Right lobe of liver (tissue), 6 donors: ENCODE data around the gene SNRPD3. TPM values are rescaled to one million over a fixed set of nuclear protein-coding genes. Genes with fewer than 3 reads are reported as not detected.

Experiments
- ATAC-seq, 4 donors: fragments of 200-7000 bp; cut with Tn5 transposase; one replicate each; pipeline ENCODE4 v1.9.1; 2020; ENCODE audit warnings: mild to moderate bottlenecking in 4 of 4, moderate library complexity in 4 of 4
- DNase-seq, 3 donors: peaks; one replicate each; pipeline ENCODE4 v3.0.0-alpha.2; 2020
- H3K27ac ChIP-seq, 3 donors: fragments of 200-600 bp; one replicate each; pipeline ENCODE4 v1.8.0; 2022
- H3K27me3 ChIP-seq, 2 donors: fragments of 200-600 bp; one replicate each; pipeline ENCODE4 v1.8.0; 2022
- H3K36me3 ChIP-seq, 4 donors: fragments of 200-600 bp; sonication (generic) in 1 of 4; one replicate each; pipeline versions ENCODE4 v1.5.1 to v1.8.0; 2017 to 2022; ENCODE audit warnings: control low read depth in 1 of 4
- H3K4me1 ChIP-seq, 4 donors: fragments of 200-600 bp; sonication (generic) in 1 of 4; one replicate each; pipeline versions ENCODE4 v1.5.1 to v1.8.0; 2017 to 2022; ENCODE audit warnings: control low read depth in 1 of 4
- H3K4me3 ChIP-seq, 3 donors: fragments of 200-600 bp; one replicate each; pipeline ENCODE4 v1.8.0; 2022
- H3K9me3 ChIP-seq, 4 donors: fragments of 200-600 bp; sonication (generic) in 1 of 4; one replicate each; pipeline versions ENCODE4 v1.5.1 to v1.8.0; 2017 to 2022; ENCODE audit warnings: control low read depth in 1 of 4
- CTCF ChIP-seq, 4 donors: fragments of 200-600 bp in 3 of 4; fragments of 450-650 bp in 1 of 4; IDR thresholded peaks; one replicate each; pipeline versions ENCODE4 v1.5.1 to v1.8.0; 2016 to 2022; ENCODE audit warnings: antibody characterized with exemption in 4 of 4, mild to moderate bottlenecking in 2 of 4
- POLR2A ChIP-seq: fragments of 450-650 bp; IDR thresholded peaks from one replicate; pipeline ENCODE4 v1.6.1; 2017; ENCODE audit warnings: antibody characterized with exemption, mild to moderate bottlenecking
- WGBS: methylation state at CpG from one replicate; pipeline ENCODE4 v1.1.6; 2018; ENCODE audit warnings: low coverage, low lambda C conversion rate; ENCODE audit not compliant: insufficient coverage; ENCODE audit errors: missing lambda C conversion rate; 5-methylcytosine and 5-hydroxymethylcytosine counted together
- intact Hi-C, 2 donors: fragments of 100-400 bp; cut with DNase I; formaldehyde crosslinking; loops; one replicate each; pipeline versions ENCODE4 v1.11.2 to v1.14.1; 2022
- total RNA-seq, 6 experiments: library from RNA; depleted of rRNA in 2 of 6; stranded (reverse); fragments of >200 nt in 2 of 6; fragmentation: NEBNext Ultra II Directional in 3 of 6; extraction: Animal tissue kit (Norgen Biotek cat#: 25700) in 3 of 6; gene quantifications; one replicate each; pipeline versions ENCODE4 v1.1.0 to v1.2.4, GENCODE V29; 2016 to 2023
- donor health status: DM: no; HTN: yes; CAD: no.
- donor health status: DM: no; HTN: no; CAD: no.
- donor health status: DM: no; HTN: no; CAD: no.
- donor health status: DM: no; HTN: yes; CAD: no.
- donor health status: DM: no; HTN: yes; CAD: no.

The SNRPD3 gene
- total RNA-seq, 6 experiments from 2014 or later, result 43.3 to 180 (median 53.4) TPM

GRCh38 chr22:24510637-24511625 lies 44.9 kb upstream of the SNRPD3 start:
- no peak overlapping the region for H3K4me3 ChIP-seq
- H3K9me3 ChIP-seq, result no peaks in the 10 kb centered on the region
- H3K36me3 ChIP-seq, result peaks cover 0 to 23% (median 5%) of the 10 kb centered on the region in 4 donors
- no peaks in the 10 kb centered on the region for H3K27me3 ChIP-seq
- 7% methylated on average over 9 of the region's 10 CpGs for WGBS
- H3K27ac ChIP-seq, result peak overlapping the region; percentile 11 to 87 (median 82)
- ATAC-seq (peak; percentile 46 to 61 (median 50)), DNase-seq (peak; percentile 58 to 91 (median 87))
- H3K4me1 ChIP-seq, result peaks cover 0 to 97% (median 49%) of the 10 kb centered on the region in 4 donors
- intact Hi-C loops, result no loop called here
- TF ChIP-seq POLR2A (peak; percentile 18), CTCF (IDR thresholded peaks at IDR 0.05) (no peak)

- no peaks in the 10 kb centered on the region for H3K9me3 ChIP-seq
- intact Hi-C loops, result no loop called here
- WGBS, result 57% methylated on average over 3 of the region's 3 CpGs
- peaks cover 0 to 32% (median 11%) of the 10 kb centered on the region in 4 donors for H3K36me3 ChIP-seq
- peak overlapping the region in 2 of 3 donors; percentile 82 to 87 for H3K27ac ChIP-seq
- H3K4me3 ChIP-seq, result no peak overlapping the region
- ATAC-seq, result peak in 1 of 4 donors; percentile 1
- peaks cover 0 to 97% (median 49%) of the 10 kb centered on the region in 4 donors for H3K4me1 ChIP-seq
- no peaks in the 10 kb centered on the region for H3K27me3 ChIP-seq
- no peak for DNase-seq
- TF ChIP-seq POLR2A, result no peak
- no peak for TF ChIP-seq CTCF (IDR thresholded peaks at IDR 0.05)
These were observed 43.8 kb upstream of the SNRPD3 start for GRCh38 chr22:24512043-24512442.

- intact Hi-C loops, result no loop called here
- no peak for DNase-seq
- no peaks in the 10 kb centered on the region for H3K27me3 ChIP-seq
- ATAC-seq, result peak in 2 of 4 donors; percentile 1
- H3K9me3 ChIP-seq, result no peaks in the 10 kb centered on the region
- peaks cover 0 to 97% (median 44%) of the 10 kb centered on the region in 4 donors for H3K4me1 ChIP-seq
- TF ChIP-seq POLR2A (no peak), CTCF (IDR thresholded peaks at IDR 0.05) (no peak)
- 58% methylated on average over 9 of the region's 9 CpGs for WGBS
- no peak overlapping the region for H3K4me3 ChIP-seq
- peak overlapping the region in 2 of 3 donors; percentile 62 to 79 for H3K27ac ChIP-seq
- H3K36me3 ChIP-seq, result peaks cover 0 to 40% (median 14%) of the 10 kb centered on the region in 4 donors
These were observed 42.2 kb upstream of the SNRPD3 start for GRCh38 chr22:24513378-24514240.

GRCh38 chr22:24514241-24515026 lies 41.4 kb upstream of the SNRPD3 start:
- DNase-seq (peak; percentile 81 to 93 (median 91)), ATAC-seq (peak; percentile 69 to 83 (median 80))
- peak overlapping the region; percentile 62 to 79 (median 63) for H3K27ac ChIP-seq
- TF ChIP-seq POLR2A (no peak), CTCF (IDR thresholded peaks at IDR 0.05) (no peak)
- no peak overlapping the region for H3K4me3 ChIP-seq
- no peaks in the 10 kb centered on the region for H3K27me3 ChIP-seq
- H3K9me3 ChIP-seq, result no peaks in the 10 kb centered on the region
- intact Hi-C loops, result no loop called here
- WGBS, result 22% methylated on average over 8 of the region's 14 CpGs
- peaks cover 0 to 98% (median 44%) of the 10 kb centered on the region in 4 donors for H3K4me1 ChIP-seq
- H3K36me3 ChIP-seq, result peaks cover 0 to 40% (median 16%) of the 10 kb centered on the region in 4 donors
